ENCODE measurements around the gene PSMD7.

Gene PSMD7

GRCh38 chr16:74296432-74297144 is at the start of gene PSMD7:
Gene PSMD7 (plus strand): TSS chr16:74296814. CDS start chr16:74296915, 101 bp downstream.
- DNase-seq (ENCODE audit: low read depth) = peak; percentile 66

- no peak for DNase-seq (ENCODE audit: low read depth)
Measured at GRCh38 chr16:74249254-74249653, 47.4 kb upstream of the PSMD7 start.

DNA sequence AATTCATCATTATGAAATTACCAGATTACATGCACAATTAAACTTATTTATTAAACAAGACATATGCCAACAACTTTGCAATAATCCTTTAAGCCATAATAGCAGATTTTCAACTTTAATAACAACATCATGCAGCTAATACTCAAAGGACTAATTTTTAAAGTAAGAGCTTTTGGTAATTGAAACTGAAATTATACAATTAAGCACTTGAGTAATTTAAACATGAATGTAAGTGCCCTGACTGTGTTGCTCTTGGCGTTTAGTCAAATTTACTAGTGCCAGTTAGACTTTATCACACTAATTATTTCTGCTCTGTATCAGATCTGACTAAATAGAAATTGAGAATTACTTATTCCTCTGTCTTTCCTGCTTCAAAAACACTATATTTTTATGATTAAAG is 46.8 kb upstream of the PSMD7 start:
- DNase-seq (ENCODE audit: low read depth) = no peak

GRCh38 chr16:74252329-74252728 is 44.3 kb upstream of the PSMD7 start:
- no peak for DNase-seq (ENCODE audit: low read depth)

DNA sequence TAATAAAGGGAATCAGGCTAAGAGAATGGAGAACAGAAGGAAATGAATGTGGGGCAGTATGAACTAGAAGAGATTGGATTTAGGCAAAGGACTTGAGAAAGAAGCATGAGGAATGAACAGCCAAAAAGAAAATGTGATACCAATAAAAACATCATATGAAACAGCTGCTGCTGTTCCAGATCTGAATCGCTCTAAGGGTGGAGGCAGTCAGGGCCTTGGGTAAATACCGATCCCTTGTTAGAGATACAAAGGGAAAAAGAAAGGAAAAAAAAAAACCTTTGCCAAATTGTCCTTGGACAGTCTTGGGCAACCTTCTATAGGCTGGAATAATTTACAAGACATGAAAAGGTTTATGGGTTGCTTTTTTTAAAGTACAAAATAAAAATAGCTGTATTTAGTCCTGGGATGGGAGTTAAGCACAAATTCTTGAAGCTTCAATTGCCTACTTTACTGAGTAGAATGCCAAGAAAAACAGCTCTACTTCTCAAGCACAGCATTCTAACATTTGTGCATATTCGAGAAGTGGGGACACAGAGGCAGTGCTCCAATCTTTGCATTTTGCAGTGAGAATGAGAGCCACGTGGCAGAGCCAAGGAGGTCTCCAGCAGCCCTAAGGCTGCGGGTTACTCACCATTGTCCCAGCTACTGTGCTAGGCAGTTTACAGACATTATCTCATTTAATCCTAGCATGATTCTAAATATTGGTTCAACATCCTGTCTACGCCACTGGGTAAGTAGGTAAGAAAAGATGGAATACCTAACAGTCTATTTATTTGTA is 43.3 kb upstream of the PSMD7 start:
- DNase-seq (ENCODE audit: low read depth) = no peak

GRCh38 chr16:74257061-74257460 is 39.6 kb upstream of the PSMD7 start:
- DNase-seq (ENCODE audit: low read depth) = no peak

DNA sequence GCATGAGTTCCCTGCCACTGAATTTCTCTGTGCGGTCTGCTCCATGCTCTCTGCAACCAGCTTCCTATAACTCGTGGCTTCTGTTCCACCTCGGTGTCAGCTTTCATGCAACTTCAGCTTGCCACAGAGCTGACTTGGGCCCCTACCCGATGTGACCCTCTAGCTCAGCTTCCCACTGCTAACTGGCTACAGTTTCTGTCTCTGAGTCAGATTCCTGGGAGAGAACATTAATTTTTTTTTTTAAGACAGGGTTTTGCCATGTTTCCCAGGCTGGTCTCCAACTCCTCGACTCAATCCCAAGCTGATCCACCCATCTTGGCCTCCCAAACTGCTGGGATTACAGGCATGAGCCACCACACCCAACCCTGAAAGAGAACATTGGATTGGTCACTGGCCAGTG is 35.5 kb upstream of the PSMD7 start:
- no peak for DNase-seq (ENCODE audit: low read depth)

GRCh38 chr16:74264811-74265210 is 31.8 kb upstream of the PSMD7 start:
- no peak for DNase-seq (ENCODE audit: low read depth)

GRCh38 chr16:74268372-74268782 is 28.2 kb upstream of the PSMD7 start:
- DNase-seq (ENCODE audit: low read depth) = no peak

- no peak for DNase-seq (ENCODE audit: low read depth)
Measured at GRCh38 chr16:74271872-74272271, 24.7 kb upstream of the PSMD7 start.

DNA sequence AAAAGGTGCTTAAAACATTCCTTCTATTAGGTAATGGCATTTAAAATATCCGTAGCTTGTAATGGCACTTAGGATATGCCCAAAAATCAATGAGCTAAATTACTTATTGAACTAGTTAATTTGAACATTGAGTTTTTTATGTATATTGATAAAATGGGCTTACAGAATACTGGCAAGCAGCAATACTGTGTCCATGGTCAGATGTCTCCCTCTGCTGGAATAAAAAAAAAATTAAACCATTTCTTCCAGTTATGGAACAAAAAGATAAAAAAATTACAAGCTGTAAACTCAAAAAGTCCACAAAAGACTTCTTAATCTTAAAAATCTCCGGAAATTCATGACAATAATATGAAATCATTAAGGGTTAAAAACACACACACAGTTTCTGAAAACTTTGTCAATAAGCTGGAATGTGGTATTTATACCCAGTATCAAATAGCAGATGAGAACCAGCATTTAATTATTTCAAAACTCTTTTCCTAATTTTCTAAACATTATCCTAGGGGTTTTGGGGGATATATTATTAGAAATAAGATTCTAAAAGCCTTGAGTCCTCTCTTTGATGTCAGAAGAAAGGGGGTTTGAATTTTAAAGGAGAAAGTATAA is 21.5 kb upstream of the PSMD7 start:
- no peak for DNase-seq (ENCODE audit: low read depth)

- DNase-seq (ENCODE audit: low read depth) = no peak
Measured at GRCh38 chr16:74275711-74276110, 20.9 kb upstream of the PSMD7 start.

GRCh38 chr16:74277974-74278373 is 18.6 kb upstream of the PSMD7 start:
- no peak for DNase-seq (ENCODE audit: low read depth)

DNA sequence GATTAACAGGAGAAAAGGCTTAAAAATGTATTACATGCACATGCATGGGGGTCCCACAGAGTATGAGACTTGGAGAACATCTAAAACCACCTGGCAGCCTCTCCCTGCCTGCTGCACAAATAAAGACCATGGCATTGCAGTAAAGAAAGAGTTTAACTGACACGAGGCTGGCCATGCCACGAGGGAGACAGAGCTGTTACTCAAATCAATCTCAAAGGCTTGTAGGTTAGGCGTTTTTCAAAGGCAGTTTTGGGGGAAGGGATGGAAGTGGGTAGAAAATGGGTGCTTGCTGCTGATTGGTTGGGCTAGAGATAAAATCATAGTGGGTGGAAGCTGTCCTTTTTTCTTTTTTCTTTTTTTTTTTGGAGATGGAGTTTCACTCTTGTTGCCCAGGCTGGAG is 17.3 kb upstream of the PSMD7 start:
- DNase-seq (ENCODE audit: low read depth) = no peak

- DNase-seq (ENCODE audit: low read depth) = no peak
Measured at GRCh38 chr16:74279805-74280204, 16.8 kb upstream of the PSMD7 start.

- no peak for DNase-seq (ENCODE audit: low read depth)
Measured at GRCh38 chr16:74280448-74280847, 16.2 kb upstream of the PSMD7 start.

DNA sequence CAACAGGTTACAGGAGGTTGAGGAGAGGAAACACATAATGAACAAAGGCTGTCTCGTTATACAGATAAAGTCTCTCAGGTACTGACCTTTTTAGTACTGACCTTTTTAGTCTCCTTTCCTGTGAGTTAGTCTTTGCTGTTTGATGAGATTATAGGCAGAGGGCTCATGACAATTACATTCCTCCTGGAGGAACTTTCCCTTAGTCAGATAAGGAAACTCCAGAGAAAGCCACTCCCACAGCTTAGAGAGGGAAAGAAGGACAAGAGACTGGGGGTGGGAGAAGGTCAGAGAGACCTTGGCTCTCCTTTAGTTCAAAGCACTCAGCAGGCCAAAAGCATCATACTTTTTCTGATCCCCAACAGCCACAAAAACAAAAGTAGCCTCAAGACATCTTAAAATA is 15.3 kb upstream of the PSMD7 start:
- no peak for DNase-seq (ENCODE audit: low read depth)

- DNase-seq (ENCODE audit: low read depth) = no peak
Measured at GRCh38 chr16:74283716-74284115, 12.9 kb upstream of the PSMD7 start.

DNA sequence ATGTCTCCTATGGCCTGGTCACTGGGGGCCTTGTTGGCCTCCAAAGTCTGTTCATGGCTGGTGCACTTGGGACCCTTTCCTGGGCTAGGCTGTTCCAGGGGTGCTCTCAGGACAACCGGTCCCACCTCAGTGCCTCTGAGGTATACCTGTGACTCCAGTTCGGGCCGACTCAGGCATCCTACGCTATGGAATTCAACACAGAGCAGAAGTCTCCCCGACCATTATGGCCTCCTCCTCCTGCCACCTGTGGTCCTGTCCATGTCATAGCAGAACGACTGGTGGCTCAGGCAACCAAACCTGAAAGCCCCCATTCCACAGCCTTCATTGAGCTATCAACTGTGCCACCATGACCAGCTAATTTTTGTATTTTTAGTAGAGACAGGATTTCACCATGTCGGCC is 8.5 kb upstream of the PSMD7 start:
- no peak for DNase-seq (ENCODE audit: low read depth)

- DNase-seq (ENCODE audit: low read depth) = no peak
Measured at GRCh38 chr16:74290356-74290755, 6.3 kb upstream of the PSMD7 start.

DNA sequence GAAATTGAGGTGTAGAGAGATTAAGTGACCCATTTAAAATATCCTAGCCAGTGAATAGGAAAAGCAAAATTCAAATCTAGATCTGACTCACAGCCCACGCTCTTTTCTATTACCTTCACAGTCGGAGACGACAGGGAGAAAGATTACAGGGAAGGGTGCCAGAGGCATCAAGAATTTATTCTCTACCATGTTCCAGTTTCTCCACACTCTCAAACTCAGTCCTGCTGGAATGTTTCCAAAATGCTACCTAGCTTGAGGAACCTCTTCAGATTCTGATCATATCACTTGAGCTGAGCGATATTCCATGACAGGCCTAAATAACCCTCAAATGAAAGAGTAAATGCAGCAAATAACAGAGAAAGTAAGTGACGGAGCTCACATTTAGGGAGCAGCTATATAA is 5.4 kb upstream of the PSMD7 start:
- DNase-seq (ENCODE audit: low read depth) = no peak

DNA sequence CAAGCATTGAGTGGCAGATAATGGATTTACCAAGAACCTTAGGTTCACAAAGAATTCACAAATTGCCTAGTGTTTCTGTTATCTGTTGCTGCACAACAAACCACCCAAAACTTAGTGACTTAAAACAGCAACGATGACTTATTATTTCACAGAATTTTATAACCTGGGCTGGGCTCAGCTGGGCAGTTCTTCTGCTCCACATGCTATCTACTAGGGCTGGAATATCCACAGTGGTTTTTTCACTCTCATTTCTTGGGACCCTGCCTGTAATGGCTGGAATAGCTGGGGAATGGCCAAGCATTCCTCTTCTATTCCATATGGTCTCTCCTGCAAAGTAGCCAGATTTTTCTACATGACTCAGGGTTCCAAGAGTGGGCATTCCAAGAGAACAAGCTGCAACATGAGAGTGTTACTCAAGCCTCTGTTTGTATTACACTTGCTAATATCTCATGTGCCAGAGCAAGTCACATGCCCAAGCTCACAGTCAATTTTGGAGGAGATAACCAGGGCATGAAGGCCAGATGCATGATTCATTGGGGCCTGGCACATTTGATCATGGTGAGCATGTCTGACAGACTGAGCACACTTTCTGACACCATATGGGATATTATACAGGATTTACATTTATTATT is 4.9 kb upstream of the PSMD7 start:
- no peak for DNase-seq (ENCODE audit: low read depth)

DNA sequence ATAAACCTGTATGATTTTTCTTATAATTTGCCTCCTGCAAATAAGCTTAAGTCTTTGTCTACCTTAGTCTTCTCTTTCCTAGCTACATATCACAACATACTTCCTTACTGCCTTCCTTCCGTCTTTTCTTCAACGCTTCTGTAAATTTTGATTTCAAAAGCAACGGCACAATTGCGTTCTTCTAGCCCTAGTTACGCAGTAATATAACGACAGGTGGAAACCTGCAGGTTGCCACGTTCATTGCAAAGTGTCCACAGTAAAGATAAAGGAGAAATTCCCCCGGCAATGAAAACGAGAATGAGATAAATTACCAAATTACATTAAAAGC is 546 bp upstream of the PSMD7 start:
- DNase-seq (ENCODE audit: low read depth) = no peak

Data from CMK (cell line).